Duodenal mucosa (tissue), 2 donors: ENCODE measurements around the gene HLCS.

ENCODE experiments used
- H3K27ac ChIP-seq: one replicate; pipeline ENCODE4 v1.7.0; 2013; ENCODE audit warnings: low read depth, low read length
- H3K27me3 ChIP-seq, 2 donors: one replicate each; pipeline ENCODE4 v1.7.0; 2013; ENCODE audit warnings: low read length in 2 of 2, control low read depth in 1 of 2; ENCODE audit not compliant: insufficient read depth in 2 of 2, control insufficient read depth in 1 of 2
- H3K36me3 ChIP-seq, 2 donors: one replicate each; pipeline ENCODE4 v1.7.0; 2013; ENCODE audit warnings: low read length in 2 of 2, control low read depth in 1 of 2; ENCODE audit not compliant: insufficient read depth in 2 of 2, control insufficient read depth in 1 of 2
- H3K4me1 ChIP-seq, 2 donors: one replicate each; pipeline ENCODE4 v1.7.0; 2013; ENCODE audit warnings: low read length in 2 of 2, control low read depth in 1 of 2; ENCODE audit not compliant: insufficient read depth in 2 of 2, control insufficient read depth in 1 of 2
- H3K4me3 ChIP-seq, 2 donors: one replicate each; pipeline ENCODE4 v1.7.0; 2013; ENCODE audit warnings: low read length in 2 of 2, low read depth in 1 of 2
- H3K9ac ChIP-seq, 2 donors: one replicate each; pipeline ENCODE4 v1.7.0; 2013; ENCODE audit warnings: low read length in 2 of 2, low read depth in 1 of 2
- H3K9me3 ChIP-seq, 2 donors: one replicate each; pipeline ENCODE4 v1.7.0; 2013; ENCODE audit warnings: low read length in 2 of 2, control low read depth in 1 of 2; ENCODE audit not compliant: control insufficient read depth in 1 of 2

Gene HLCS

GRCh38 chr21:36928960-36929359 lies 37.5 kb downstream of the HLCS start:
- Histone ChIP-seq H3K4me1 (peaks cover 3 to 19% of the 10 kb centered on the region in 2 donors), H3K36me3 (peaks cover 4 to 10% of the 10 kb centered on the region in 2 donors), H3K9me3 (no peaks in the 10 kb centered on the region), H3K9ac (no peak overlapping the region), H3K27ac (no peak overlapping the region), H3K27me3 (no peaks in the 10 kb centered on the region), H3K4me3 (no peak overlapping the region)

DNA sequence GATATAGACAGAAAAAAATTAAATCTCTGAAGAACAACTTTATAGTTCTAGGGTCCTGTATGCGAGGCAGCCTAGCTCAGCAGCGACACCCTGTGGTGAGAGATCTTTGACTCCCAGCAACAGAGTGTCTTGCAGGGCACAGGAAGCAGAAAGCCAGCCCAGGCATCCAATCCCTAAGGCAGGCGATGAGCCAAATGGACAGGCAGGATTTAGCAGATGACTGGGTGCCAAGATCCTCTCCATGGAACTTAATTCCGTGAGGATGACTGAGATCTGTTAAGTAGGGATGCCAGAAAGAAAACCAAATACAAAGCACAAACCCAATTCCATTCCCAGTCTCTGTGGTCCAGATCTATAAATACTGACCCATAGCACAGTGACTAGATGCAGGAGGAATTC lies 38.8 kb downstream of the HLCS start:
- Histone ChIP-seq H3K27me3 (no peaks in the 10 kb centered on the region), H3K4me3 (no peak overlapping the region), H3K27ac (no peak overlapping the region), H3K9ac (no peak overlapping the region), H3K9me3 (no peaks in the 10 kb centered on the region), H3K4me1 (peaks cover 3 to 19% of the 10 kb centered on the region in 2 donors), H3K36me3 (peaks cover 4 to 6% of the 10 kb centered on the region in 2 donors)

DNA sequence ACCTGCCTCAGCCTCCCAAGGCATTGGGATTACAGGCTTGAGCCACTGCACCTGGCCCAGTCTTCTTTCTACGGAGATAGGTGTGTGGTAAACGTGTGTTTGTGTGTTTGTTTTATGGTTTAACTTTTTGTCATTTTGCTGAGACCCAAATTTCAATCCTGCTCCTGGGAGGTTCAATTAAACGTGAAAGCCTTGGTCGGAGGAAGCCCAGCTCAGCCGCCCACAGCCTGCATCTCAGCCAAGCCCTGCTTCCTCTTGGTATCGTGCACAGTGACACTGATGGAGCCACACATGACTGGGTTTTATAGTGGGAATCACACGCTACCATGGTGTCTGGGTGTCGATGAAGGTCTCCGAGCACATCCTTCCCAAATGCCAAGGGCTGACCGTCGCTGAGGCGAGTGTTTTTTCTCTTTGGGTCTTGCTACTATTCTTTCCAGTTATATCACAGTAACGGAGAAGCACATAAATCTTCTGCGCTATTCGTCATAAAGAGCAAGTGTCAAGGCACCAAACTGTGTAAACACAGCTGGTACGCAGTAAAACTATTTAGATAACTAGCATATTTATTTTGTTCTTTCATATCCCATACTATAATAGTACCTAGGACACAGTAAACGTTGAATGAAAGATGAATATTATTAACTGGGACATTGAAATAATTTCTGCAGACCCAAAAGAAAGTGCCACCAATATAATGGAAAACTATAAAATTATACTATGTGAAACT lies 39.3 kb downstream of the HLCS start:
- Histone ChIP-seq H3K4me3 (no peak overlapping the region), H3K9me3 (no peaks in the 10 kb centered on the region), H3K27ac (no peak overlapping the region), H3K36me3 (peaks cover 4 to 6% of the 10 kb centered on the region in 2 donors), H3K4me1 (peaks cover 3 to 19% of the 10 kb centered on the region in 2 donors), H3K9ac (no peak overlapping the region), H3K27me3 (no peaks in the 10 kb centered on the region)

GRCh38 chr21:36923270-36923669 lies 43.2 kb downstream of the HLCS start:
- H3K27me3 ChIP-seq: no peaks in the 10 kb centered on the region
- no peak overlapping the region for H3K27ac ChIP-seq
- no peak overlapping the region for H3K9ac ChIP-seq
- H3K4me1 ChIP-seq: peaks cover 8 to 18% of the 10 kb centered on the region in 2 donors
- H3K36me3 ChIP-seq: peaks cover 2 to 4% of the 10 kb centered on the region in 2 donors
- H3K4me3 ChIP-seq: no peak overlapping the region
- no peaks in the 10 kb centered on the region for H3K9me3 ChIP-seq

GRCh38 chr21:36922861-36923260 lies 43.6 kb downstream of the HLCS start:
- no peak overlapping the region for H3K27ac ChIP-seq
- H3K9ac ChIP-seq: no peak overlapping the region
- peaks cover 11 to 19% of the 10 kb centered on the region in 2 donors for H3K4me1 ChIP-seq
- H3K9me3 ChIP-seq: no peaks in the 10 kb centered on the region
- H3K36me3 ChIP-seq: peaks cover 2 to 4% of the 10 kb centered on the region in 2 donors
- no peaks in the 10 kb centered on the region for H3K27me3 ChIP-seq
- H3K4me3 ChIP-seq: no peak overlapping the region

- Histone ChIP-seq H3K27ac (no peak overlapping the region), H3K9ac (no peak overlapping the region), H3K9me3 (no peaks in the 10 kb centered on the region), H3K36me3 (no peaks in the 10 kb centered on the region), H3K27me3 (no peaks in the 10 kb centered on the region), H3K4me1 (peaks cover 8 to 19% of the 10 kb centered on the region in 2 donors), H3K4me3 (no peak overlapping the region)
Observed at GRCh38 chr21:36918291-36918690, 48.2 kb downstream of the HLCS start.

DNA sequence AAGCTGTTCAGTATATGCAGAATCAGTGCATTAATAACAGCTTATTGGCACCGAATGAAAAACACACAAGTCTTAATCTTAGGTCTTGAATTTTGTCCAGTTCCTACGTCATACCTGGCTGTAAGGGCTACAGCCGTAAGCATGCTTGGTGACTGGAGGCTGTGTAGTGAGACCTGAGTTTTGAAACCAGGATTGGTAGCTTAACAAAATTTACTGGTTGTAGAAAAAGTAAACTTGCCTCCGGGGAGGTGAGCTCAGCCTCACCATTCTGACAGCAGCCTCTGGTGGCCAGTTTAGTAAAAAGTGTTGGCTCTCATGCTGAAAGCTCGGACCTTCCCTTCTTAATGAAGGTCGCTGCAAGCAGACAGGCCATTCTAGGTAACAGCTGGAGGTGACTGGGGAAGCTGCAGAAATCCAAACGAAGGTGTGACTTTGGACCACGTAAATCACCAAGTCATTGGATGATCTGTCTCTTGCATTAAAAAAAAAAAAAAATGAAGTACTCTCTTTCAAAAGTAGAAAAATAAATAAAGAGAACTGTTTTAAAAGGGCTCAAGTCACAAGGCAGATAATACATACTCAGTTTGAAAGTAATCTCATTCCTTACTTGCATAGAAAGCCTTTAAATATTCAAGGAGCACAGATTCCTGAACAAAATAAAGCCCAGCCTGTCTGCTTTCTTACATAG lies 48.9 kb downstream of the HLCS start:
- Histone ChIP-seq H3K9me3 (no peaks in the 10 kb centered on the region), H3K4me1 (peaks cover 8 to 19% of the 10 kb centered on the region in 2 donors), H3K9ac (no peak overlapping the region), H3K27me3 (no peaks in the 10 kb centered on the region), H3K36me3 (no peaks in the 10 kb centered on the region), H3K4me3 (no peak overlapping the region), H3K27ac (no peak overlapping the region)

- Histone ChIP-seq H3K36me3 (no peaks in the 10 kb centered on the region), H3K4me3 (no peak overlapping the region), H3K9ac (no peak overlapping the region), H3K9me3 (no peaks in the 10 kb centered on the region), H3K27me3 (no peaks in the 10 kb centered on the region), H3K27ac (no peak overlapping the region), H3K4me1 (peaks cover 8 to 19% of the 10 kb centered on the region in 2 donors)
Observed at GRCh38 chr21:36916718-36917117, 49.8 kb downstream of the HLCS start.

DNA sequence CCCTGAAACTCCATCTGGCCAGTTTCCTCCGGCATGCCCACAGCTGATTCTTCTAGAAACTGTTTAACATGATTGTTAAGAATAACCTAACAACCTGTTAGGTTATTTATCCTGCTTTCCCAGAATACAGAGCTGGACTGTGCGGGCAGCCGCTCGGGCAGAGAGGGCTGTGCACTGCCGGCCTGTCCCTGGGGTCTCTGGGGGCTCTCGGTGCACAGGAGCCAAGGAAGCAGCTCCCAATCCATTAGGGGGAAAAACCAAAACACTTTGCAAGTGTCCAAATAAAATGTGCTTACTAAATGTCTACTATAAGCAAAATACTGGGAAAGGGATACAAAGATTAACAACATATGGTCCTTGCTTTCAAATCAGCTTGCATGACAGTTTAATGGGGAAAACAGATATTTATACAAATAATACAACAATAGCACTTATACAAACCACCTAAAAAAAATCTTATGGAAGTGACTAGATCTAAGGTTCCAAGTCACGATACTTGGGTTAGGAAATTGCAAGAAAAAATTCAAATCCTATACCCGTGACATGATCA lies 50.7 kb downstream of the HLCS start:
- Histone ChIP-seq H3K27ac (no peak overlapping the region), H3K9ac (no peak overlapping the region), H3K4me3 (no peak overlapping the region), H3K9me3 (no peaks in the 10 kb centered on the region), H3K36me3 (no peaks in the 10 kb centered on the region), H3K4me1 (peaks cover 8 to 19% of the 10 kb centered on the region in 2 donors), H3K27me3 (no peaks in the 10 kb centered on the region)

DNA sequence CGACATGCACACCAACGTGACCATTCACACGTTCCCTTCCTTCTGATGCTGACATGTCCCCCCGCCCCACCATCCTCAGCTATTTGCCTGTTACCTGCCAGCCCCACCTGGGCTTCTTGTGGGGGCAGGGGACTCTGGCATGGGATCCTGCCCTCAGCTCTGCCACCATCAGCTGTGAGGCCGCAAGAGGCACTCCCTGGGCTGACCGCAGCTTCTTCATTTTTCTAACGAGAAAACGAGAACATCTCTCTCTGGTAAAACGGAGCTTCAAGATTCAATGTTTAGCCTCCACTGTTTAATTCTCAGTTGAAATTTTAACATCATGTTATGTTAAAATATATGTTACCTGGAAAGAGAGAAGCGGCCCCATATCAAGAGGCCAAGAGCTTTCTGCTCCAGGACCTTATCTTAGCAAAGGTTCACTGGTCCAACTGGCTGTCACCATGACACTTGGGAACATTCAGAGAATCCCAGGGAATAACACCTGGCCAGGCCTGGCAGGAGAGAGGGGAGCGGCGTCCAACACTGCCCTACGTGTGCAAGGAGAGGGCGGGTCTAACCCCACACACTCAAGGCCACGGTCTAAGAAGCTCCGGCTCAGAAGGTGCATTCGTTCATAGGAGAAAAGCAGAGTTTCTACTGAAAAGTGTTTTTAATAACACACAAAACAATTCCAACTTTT lies 51.3 kb downstream of the HLCS start:
- no peak overlapping the region for H3K4me3 ChIP-seq
- H3K27ac ChIP-seq: no peak overlapping the region
- H3K36me3 ChIP-seq: no peaks in the 10 kb centered on the region
- H3K9ac ChIP-seq: no peak overlapping the region
- H3K4me1 ChIP-seq: peaks cover 8 to 19% of the 10 kb centered on the region in 2 donors
- no peaks in the 10 kb centered on the region for H3K27me3 ChIP-seq
- no peaks in the 10 kb centered on the region for H3K9me3 ChIP-seq
